ENCODE measurements around the gene CCL13. TPM values are rescaled to one million over a fixed set of nuclear protein-coding genes. Genes with fewer than 3 reads are reported as not detected.

Gene CCL13
- total RNA-seq, 3 donors from 2014 or later = 1.9 to 6.5 (median 2.2) TPM

- H3K36me3 ChIP-seq (ENCODE audit: low read depth) = no peaks in the 10 kb centered on the region
- TF ChIP-seq, protein P1, sequence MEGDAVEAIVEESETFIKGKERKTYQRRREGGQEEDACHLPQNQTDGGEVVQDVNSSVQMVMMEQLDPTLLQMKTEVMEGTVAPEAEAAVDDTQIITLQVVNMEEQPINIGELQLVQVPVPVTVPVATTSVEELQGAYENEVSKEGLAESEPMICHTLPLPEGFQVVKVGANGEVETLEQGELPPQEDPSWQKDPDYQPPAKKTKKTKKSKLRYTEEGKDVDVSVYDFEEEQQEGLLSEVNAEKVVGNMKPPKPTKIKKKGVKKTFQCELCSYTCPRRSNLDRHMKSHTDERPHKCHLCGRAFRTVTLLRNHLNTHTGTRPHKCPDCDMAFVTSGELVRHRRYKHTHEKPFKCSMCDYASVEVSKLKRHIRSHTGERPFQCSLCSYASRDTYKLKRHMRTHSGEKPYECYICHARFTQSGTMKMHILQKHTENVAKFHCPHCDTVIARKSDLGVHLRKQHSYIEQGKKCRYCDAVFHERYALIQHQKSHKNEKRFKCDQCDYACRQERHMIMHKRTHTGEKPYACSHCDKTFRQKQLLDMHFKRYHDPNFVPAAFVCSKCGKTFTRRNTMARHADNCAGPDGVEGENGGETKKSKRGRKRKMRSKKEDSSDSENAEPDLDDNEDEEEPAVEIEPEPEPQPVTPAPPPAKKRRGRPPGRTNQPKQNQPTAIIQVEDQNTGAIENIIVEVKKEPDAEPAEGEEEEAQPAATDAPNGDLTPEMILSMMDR (IDR thresholded peaks at IDR 0.05) = no peak
- DNase-seq = no peak
- no peaks in the 10 kb centered on the region for H3K9me3 ChIP-seq
- H3K4me3 ChIP-seq = no peak overlapping the region
- intact Hi-C loops (cut with DNase I, micrococcal nuclease) = no loop called here
- no peak for ATAC-seq
- H3K4me1 ChIP-seq (ENCODE audit: low read depth) = no peaks in the 10 kb centered on the region
These were observed 28.7 kb downstream of the CCL13 start for GRCh38 chr17:34384822-34385605.

DNA sequence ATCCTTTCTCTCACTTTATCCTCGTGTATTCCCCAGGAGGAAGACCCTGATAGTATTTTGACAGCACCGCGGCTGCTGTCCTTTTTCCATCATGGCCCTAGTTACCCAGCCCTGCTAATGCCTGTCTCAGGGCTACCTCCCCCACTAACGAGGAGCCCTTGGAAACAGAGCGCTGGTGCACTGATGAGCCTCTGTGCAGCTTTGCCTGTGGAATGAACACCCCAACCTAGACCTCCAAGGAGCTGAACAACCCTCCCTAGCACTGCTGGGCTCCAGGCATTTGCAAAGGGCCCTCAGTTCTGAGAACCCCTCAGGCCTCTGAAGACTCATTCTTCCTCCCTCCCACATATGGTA lies 30.0 kb downstream of the CCL13 start:
- Histone ChIP-seq H3K4me1 (ENCODE audit: low read depth) (no peaks in the 10 kb centered on the region), H3K9me3 (no peaks in the 10 kb centered on the region), H3K4me3 (no peak overlapping the region), H3K36me3 (ENCODE audit: low read depth) (no peaks in the 10 kb centered on the region)
- intact Hi-C loops (cut with DNase I, micrococcal nuclease) = no loop called here
- no peak for DNase-seq
- TF ChIP-seq, protein P1 (IDR thresholded peaks at IDR 0.05) = no peak
- no peak for ATAC-seq

GRCh38 chr17:34386697-34387550 lies 30.6 kb downstream of the CCL13 start:
- H3K9me3 ChIP-seq = no peaks in the 10 kb centered on the region
- H3K4me1 ChIP-seq (ENCODE audit: low read depth) = no peaks in the 10 kb centered on the region
- no peaks in the 10 kb centered on the region for H3K36me3 ChIP-seq (ENCODE audit: low read depth)
- intact Hi-C loops (cut with DNase I, micrococcal nuclease) = no loop called here
- ATAC-seq (peak; percentile 31), DNase-seq (no peak)
- H3K4me3 ChIP-seq = no peak overlapping the region
- TF ChIP-seq, protein P1 (IDR thresholded peaks at IDR 0.05) = no peak

DNA sequence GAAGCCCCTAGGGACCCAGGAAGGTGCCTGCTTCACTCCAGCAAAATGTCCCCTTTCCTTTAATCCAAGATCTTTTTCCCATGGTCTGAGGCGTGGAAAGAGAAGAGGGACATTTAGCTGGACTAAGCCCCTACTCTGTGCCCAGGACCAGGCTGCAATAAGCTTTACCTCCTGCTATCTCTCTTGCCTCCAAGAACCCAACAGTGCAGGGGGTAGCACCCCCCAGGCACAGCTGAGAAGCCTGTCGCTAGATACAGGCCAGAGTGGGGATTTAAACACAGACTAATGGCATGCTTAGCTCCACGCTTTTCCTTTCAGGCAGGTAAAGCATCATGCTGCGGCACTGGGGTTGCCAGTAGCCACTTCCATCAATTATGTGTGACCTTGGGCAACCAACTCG lies 31.3 kb downstream of the CCL13 start:
- ATAC-seq (no peak), DNase-seq (no peak)
- TF ChIP-seq, protein P1 (IDR thresholded peaks at IDR 0.05) = no peak
- H3K4me1 ChIP-seq (ENCODE audit: low read depth) = no peaks in the 10 kb centered on the region
- intact Hi-C loops (cut with DNase I, micrococcal nuclease) = no loop called here
- no peaks in the 10 kb centered on the region for H3K9me3 ChIP-seq
- no peak overlapping the region for H3K4me3 ChIP-seq
- no peaks in the 10 kb centered on the region for H3K36me3 ChIP-seq (ENCODE audit: low read depth)

DNA sequence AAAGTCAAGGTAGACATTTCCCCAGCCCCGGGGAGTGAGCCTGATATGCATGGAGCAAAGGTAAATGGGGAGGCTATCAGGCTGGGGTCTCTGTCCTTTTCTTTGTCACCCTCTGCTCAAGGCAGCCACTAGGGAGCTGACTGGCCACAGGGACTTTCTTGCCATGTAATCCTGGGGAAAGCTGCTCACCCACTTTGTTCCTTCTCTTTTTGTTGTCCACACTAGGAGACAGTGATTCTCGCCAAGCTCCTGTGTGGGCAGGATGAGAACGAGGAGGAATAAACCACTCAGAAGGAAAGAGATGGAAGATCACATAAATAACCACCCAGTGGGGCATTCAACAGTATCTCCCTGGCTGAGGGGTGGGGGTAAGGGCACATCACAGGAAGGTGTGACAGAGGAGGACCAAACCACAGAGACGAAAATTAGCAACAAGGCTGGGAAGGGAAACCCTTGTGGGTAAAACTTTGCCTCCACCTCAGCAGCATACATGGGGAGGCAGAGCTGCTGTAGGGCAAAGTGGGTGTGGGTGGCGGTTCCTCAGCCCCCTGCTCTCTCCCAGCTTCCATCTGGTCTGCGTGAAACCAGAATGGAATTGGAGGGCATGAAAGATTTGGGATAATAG lies 33.0 kb downstream of the CCL13 start:
- intact Hi-C loops (cut with DNase I, micrococcal nuclease) = no loop called here
- Histone ChIP-seq H3K36me3 (ENCODE audit: low read depth) (no peaks in the 10 kb centered on the region), H3K9me3 (no peaks in the 10 kb centered on the region), H3K4me3 (no peak overlapping the region), H3K4me1 (ENCODE audit: low read depth) (no peaks in the 10 kb centered on the region)
- TF ChIP-seq, protein P1 (IDR thresholded peaks at IDR 0.05) = no peak
- ATAC-seq (no peak), DNase-seq (no peak)

Measured in mucosa of descending colon (tissue), 3 donors.